Ishikawa (cell line): ENCODE data around the gene STPG3.

Experiments used
- EGR1 ChIP-seq: IDR thresholded peaks from 2 replicates; pipeline ENCODE4 v1.6.1; 2012
- FOXM1 ChIP-seq: IDR thresholded peaks from 2 replicates; pipeline ENCODE4 v1.6.1; 2012; ENCODE audit warnings: low read depth, borderline replicate concordance
- RAD21 ChIP-seq: IDR thresholded peaks from 2 replicates; pipeline ENCODE4 v1.6.1; 2012; ENCODE audit warnings: low read depth
- ZBTB7A ChIP-seq: IDR thresholded peaks from 2 replicates; pipeline ENCODE4 v1.6.1; 2012; ENCODE audit warnings: low read depth
- TF ChIP-seq, protein P1 (sequence below): IDR thresholded peaks from 2 replicates; pipeline ENCODE4 v1.6.1; 2012; ENCODE audit warnings: low read depth, mild to moderate bottlenecking
- TF ChIP-seq, protein P2 (sequence below): IDR thresholded peaks from 2 replicates; pipeline ENCODE4 v1.6.1; 2012

DNA sequence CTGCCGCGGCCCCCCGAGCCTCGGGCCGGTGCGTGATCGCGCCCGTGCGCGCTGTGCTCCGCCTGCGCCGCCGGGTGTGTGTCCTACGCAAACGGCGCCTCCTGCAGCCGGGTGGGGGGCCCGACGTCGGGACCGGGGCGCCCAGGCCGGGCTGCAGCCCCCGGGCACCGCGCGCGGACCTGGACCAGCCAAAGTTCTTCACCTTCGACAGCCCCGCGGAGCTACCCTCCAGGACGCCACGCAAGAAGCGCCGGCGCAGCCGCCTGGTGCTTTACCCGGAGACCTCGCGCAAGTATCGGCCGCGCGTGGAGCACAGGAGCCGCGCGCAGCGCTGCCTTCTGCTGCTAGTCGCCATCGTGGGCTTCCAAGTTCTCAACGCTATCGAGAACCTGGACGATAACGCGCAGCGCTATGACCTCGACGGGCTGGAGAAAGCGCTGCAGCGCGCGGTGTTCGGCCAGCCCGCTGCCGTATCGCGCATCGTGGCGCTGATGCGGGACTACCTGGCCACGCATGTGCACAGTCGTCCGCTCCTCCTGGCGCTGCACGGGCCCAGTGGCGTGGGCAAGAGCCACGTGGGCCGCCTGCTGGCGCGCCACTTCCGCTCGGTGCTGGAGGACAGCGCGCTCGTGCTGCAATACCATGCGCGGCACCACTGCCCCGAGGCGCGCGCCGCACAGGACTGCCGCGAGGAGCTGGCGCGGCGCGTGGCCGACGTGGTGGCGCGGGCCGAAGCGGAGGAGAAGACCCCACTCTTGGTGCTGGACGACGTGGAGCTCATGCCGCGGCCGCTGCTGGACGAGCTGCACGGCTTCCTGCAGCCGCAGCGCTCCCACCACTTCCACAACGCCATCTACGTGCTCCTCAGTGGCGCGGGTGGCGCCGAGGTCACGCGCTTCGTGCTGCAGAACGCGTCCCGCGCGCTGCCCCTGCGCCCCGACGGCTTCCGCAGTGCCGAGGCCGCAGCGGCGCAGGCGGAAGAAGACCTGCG lies 27.9 kb downstream of the STPG3 start:
- no peak for TF ChIP-seq RAD21
- no peak for TF ChIP-seq FOXM1
- TF ChIP-seq, protein P1, sequence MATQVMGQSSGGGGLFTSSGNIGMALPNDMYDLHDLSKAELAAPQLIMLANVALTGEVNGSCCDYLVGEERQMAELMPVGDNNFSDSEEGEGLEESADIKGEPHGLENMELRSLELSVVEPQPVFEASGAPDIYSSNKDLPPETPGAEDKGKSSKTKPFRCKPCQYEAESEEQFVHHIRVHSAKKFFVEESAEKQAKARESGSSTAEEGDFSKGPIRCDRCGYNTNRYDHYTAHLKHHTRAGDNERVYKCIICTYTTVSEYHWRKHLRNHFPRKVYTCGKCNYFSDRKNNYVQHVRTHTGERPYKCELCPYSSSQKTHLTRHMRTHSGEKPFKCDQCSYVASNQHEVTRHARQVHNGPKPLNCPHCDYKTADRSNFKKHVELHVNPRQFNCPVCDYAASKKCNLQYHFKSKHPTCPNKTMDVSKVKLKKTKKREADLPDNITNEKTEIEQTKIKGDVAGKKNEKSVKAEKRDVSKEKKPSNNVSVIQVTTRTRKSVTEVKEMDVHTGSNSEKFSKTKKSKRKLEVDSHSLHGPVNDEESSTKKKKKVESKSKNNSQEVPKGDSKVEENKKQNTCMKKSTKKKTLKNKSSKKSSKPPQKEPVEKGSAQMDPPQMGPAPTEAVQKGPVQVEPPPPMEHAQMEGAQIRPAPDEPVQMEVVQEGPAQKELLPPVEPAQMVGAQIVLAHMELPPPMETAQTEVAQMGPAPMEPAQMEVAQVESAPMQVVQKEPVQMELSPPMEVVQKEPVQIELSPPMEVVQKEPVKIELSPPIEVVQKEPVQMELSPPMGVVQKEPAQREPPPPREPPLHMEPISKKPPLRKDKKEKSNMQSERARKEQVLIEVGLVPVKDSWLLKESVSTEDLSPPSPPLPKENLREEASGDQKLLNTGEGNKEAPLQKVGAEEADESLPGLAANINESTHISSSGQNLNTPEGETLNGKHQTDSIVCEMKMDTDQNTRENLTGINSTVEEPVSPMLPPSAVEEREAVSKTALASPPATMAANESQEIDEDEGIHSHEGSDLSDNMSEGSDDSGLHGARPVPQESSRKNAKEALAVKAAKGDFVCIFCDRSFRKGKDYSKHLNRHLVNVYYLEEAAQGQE = no peak
- TF ChIP-seq ZBTB7A = no peak
- TF ChIP-seq, protein P2, sequence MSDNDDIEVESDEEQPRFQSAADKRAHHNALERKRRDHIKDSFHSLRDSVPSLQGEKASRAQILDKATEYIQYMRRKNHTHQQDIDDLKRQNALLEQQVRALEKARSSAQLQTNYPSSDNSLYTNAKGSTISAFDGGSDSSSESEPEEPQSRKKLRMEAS = no peak
- no peak for TF ChIP-seq EGR1
